Stimulated activated CD8-positive, alpha-beta memory T cell treated with anti-CD3 and anti-CD28 coated beads, Interleukin-15, amount 100 ng/mL, for 24 hours (primary cell): ENCODE results near the gene OR12D2.
"Not testable (repeated sequence)": the region's sequence is repeated elsewhere in the genome, so short reads cannot be mapped to it uniquely, and the experiment has no call there.

Source experiments
- DNase-seq: peaks from one replicate; pipeline ENCODE4 v3.0.0-alpha.2; 2020; ENCODE audit warnings: low read depth

Gene OR12D2, protein sequence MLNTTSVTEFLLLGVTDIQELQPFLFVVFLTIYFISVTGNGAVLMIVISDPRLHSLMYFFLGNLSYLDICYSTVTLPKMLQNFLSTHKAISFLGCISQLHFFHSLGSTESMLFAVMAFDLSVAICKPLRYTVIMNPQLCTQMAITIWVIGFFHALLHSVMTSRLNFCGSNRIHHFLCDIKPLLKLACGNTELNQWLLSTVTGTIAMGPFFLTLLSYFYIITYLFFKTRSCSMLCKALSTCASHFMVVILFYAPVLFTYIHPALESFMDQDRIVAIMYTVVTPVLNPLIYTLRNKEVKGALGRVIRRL

DNA sequence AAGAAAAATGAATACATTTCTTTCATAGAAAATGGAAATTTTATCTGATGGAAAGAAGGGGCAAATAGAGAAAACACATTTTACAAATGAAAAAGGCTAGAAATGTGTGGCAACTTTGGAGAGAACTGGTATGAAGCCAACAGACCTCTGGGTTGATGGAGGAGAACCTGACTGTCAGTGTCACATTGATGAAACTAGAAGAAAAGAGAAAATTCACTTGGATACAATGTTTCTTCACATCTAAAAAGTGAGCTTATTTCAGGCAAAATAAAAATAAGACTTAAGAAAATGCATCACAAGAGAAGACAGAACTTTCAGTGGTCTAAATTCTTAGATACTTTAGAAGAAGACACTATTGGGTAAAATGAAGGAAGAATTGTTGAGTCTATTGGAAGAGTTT lies at the start of gene OR12D2:
Gene OR12D2 (plus strand): TSS at position 301 of the 400 bp plus-strand sequence. CDS start 1,069 bp downstream, outside the sequence.
- no peak for DNase-seq

DNA sequence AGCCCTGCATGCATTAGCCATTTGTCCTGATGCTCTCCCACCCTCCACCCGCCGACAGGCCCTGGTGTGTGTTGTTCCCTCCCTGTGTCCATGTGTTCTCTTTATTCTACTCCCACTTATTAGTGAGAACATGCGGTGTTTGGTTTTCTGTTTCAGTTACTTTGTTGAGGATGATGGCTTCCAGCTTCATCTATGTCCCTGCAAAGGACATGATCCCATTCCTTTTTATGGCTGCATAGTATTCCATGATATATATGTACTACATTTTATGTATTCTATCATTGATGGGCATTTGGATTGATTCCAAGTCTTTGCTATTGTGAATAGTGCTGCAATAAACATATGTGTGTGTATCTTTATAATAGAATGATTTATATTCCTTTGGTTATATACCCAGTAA lies 46.1 kb upstream of the OR12D2 start:
- DNase-seq, result not testable (repeated sequence)

DNA sequence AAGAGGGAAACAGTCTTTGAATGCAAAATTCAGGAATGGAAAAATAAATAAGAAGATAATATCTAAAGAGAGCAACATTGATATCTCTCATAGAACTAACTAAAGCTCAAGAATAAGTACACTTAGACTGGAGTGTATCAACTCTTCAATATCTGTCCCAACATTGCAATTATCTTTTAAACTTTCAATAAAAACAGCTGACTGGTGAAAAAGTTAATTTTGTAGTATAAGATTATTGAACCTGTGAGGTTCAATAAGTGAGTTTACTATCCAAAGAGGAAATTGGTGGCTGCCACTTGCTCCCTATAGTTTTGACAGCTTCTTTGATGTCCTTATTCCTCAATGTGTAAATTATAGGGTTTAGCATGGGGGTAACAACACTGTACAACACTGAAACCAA lies 40.5 kb upstream of the OR12D2 start:
- no peak for DNase-seq

DNA sequence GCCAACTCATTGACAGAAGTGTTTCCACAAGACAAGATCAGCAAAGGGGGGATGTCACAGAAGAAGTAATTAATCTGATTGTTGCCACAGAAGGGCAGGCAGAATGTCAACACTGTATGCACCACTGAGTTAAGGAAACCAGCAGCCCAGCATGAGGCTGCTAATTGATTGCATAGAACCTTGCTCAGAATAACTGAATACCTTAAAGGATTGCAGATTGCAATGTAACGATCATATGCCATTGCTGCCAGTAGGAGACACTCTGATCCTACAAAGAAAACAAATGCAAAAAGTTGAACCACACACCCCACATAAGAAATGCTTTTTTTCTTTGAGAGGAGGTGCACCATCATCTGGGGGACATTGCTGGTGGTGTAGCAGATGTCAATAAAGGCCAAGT lies 39.8 kb upstream of the OR12D2 start:
- no peak for DNase-seq

DNA sequence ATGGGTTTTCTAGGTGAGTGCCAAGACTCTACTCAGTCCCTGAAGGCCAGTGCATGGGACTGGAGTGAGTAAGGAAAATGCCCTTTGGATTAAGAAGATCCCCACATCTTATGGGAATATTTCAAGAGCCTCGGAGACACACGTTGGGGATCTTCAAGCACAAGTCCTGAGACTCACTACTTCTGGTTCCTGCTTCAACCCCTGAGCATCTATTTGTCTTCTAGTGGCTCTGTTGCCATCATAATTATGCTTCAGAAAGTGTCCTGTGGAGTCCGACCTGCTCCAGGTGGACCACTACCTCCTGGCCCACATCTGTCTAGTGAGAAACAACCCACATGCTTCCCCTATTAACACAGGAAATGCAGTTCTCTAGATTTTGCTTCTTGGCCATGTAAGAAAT lies 26.7 kb upstream of the OR12D2 start, which contains the start of gene OR5V1:
Gene OR5V1 (minus strand): TSS at position 101 of the 400 bp plus-strand sequence. CDS start 12,670 bp downstream, outside the sequence.
- DNase-seq, result no peak

DNA sequence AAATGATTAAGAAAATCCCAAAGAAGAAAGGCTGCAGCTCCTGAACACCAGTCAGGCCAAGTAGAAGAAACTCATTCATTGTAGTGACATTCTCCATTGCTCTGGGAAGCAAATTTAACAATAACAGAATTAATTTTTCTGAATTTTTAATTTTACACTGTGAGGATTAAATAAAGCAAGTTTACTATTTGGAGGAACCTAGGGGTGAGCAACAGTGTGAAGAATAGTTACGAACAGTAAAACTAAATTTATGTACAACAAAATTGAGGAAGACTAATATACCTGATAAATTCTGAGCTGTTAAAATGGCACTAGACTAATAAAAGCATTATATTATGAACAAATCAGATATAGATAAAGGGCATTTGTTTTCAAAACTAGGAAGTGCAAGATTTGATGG lies 20.2 kb upstream of the OR12D2 start, which contains the start of gene OR12D3:
Gene OR12D3 (minus strand): TSS at position 101 of the 400 bp plus-strand sequence. CDS start 4 bp downstream, at position 97.
- DNase-seq, result no peak

DNA sequence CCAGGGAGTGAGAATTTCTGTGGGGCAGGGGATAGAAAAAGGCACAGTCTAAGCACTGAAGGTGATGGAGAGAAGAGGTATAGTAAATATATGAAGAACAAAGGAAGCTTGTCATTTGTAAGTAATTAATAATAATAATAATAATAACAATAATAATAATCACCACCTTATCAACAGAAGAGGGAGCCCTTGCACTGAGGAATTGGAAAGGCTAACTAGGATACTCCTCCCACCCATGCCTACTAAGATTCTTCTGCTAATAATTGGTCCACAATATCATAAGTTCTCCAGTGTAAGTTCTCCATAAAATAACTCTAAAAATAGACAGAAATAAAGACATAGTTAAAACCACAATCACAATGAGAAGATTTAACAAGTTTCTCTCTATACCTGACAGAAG lies 19.4 kb upstream of the OR12D2 start:
- DNase-seq, result no peak

DNA sequence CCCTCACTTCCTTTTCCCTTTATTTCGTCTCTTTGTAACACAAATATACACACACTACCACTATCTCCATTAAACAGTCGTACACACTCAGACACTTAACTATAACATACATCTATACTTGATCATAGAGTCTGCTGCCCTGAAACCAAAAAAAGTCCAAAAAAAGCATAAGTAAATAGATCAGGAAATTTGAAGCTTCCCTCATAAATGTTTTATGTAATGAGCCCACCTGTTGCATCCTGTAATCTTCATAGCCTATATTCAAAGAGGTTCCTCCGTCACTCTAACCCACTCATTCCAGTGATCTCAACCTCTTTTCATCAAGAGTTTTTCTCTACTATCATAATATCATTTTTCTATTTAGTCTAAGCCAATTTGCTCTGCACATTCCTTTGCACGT lies 6.9 kb upstream of the OR12D2 start:
- no peak for DNase-seq

DNA sequence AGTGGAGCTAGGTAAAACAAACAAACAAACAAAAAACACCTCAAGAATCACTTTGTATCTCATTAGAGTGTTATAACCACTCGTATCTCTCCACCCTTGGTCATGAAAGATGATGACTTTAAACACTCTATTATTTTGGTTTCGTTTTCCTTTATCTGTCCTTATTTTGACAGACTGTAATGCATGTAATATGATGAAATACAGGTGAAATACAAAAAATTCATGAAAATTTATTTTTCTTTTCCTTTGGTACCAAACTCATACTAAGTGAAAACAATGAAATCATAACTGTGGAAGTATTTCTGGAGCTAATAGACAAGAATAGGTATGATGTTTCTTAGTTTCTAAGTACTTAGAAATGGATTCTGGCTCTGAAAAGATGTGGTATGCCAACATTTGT lies 4.1 kb downstream of the OR12D2 start:
- no peak for DNase-seq

DNA sequence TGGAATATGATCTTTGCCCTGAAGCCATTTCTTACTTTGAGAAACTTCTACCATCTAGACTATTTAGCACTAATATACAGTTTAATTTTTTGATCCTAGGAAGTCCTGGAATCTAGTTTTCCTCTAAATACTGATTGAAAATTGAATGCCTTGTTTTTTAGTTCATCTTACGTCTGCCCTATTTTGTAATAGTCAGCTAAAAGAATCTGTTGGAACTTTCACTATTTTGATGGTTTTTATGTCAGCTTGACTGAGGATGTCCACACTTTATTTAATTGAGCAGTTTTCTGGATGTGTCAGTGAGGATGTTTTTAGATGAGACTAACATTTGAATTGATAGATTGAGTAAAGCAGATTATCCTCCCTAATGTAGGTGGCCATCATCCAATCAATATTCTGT lies 8.4 kb downstream of the OR12D2 start:
- DNase-seq, result no peak

DNA sequence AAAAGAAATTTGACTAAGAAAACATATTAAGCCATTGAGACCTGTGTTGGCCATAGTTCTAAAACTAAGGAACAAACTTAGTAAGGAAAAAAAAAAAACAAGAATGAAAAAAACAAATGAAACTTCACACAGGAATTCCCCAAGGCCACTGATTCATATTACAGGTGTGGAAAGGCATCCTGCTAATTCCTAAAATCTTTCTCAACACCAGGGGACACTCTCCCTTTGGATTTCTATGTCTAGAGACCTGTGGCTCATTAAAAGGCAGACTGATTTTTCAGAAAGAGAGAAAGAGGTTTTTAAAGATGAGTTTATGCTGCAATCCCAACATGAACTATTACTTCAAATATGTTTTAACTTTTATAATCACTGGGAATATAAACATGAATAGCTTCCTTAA lies 19.2 kb downstream of the OR12D2 start, which contains the start of gene OR12D1:
Gene OR12D1 (plus strand): TSS at position 341 of the 400 bp plus-strand sequence.
- no peak for DNase-seq

DNA sequence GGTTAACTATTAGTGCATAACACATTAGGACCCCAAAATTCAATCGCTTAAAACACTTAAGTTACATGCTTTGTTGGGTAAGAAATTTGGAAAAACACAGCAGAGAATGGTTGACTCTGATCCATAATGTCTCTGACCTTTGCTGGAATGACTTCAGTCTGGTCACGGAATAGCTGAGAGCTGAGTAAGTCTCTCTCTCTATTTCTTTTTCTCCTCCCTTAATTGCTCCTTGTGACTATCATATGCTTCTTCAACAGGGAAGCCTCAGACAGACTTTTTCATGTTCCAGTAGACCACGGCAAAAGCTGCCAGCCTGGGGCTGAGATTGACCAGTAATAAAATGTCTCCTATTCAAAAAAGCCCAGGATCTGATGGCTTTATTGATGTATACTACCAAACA lies 24.1 kb downstream of the OR12D2 start:
- no peak for DNase-seq

DNA sequence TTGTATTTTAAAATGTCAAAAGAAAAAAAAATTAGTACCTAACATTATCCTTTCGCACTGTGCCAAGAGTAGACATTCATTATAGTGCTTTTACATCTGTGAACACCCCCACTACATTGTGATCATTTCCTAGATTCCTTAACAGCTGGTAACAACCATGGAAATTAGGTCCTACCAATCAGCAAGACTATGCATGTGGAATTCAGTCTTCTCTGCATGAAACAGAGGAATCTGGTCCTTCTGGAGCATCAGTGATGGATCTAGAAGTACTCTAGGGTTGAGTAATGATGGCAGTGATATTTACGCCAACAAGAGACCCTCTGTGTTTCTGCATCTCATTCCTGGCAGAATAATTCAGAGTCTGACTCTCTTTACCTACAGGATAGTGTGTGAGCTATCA lies 28.7 kb downstream of the OR12D2 start:
- no peak for DNase-seq

DNA sequence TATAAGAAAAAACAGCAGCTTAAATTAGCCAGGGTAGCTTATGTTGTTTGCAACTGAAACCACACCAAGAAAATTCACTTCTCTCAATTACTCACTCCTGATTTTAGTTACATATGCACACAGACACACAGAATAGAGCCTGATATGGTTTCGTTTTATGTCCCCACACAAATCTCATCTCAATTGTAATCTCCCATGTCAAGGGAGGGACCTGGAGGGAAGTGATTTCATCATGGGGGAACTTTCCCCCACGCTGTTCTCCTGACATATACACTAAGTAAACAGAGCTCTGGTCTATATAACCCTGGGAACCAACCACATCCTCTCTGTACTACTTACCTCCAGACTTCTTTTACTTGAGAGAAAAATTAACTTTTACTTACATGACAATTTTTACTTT lies 29.1 kb downstream of the OR12D2 start:
- no peak for DNase-seq

DNA sequence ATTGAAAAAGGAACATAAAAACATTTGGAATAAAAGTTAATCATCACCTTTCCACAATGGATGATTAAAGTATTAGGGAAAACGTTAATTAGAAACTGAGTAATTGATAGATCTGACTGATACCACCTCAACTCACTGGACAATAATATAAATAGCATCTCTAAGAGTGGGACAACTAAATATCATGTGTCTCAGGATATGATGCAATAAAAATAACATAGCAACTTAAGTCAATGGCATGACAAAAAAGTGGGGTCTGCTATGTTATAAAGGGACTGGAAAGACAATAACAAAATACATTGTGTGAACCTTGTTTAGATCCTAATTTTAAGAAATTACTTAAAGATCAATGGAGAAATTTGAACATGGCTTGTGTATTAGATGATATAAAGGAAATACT lies 29.6 kb downstream of the OR12D2 start:
- DNase-seq, result no peak

DNA sequence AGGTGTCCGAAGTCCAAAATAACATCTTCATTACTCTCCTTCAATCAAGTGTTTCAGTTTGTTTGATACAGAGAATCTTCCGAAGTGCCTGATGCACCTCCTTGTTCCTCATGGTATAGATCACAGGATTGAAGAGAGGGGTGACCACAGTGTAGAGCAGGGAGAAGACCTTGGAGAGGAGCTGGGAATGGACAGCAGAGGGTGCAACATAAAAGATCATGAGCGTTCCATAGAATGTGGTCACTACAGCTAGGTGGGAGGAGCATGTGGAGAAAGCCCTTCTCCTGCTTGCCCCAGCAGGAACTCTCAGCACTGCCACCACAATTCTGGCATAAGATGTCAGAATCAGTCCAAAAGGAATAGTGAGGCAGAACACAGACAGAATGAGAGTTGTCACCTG lies 31.2 kb downstream of the OR12D2 start:
- DNase-seq, result no peak

DNA sequence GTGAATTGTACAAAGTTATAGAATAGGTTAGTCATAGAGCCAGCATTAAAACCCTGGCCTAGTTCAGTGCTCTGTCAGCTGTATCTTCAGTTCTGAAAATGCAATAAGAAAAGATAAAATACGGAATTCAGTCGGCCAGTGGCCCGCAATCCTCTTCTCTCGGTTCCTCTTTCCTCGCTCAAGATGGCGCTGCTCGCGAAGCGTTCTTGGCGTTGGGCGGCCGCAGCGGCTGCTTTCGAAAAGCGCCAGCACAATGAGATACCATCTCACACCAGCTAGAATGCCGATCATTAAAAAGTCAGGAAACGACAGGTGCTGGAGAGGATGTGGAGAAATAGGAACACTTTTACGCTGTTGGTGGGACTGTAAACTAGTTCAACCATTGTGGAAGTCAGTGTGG lies 41.3 kb downstream of the OR12D2 start:
- DNase-seq, result not testable (repeated sequence)

DNA sequence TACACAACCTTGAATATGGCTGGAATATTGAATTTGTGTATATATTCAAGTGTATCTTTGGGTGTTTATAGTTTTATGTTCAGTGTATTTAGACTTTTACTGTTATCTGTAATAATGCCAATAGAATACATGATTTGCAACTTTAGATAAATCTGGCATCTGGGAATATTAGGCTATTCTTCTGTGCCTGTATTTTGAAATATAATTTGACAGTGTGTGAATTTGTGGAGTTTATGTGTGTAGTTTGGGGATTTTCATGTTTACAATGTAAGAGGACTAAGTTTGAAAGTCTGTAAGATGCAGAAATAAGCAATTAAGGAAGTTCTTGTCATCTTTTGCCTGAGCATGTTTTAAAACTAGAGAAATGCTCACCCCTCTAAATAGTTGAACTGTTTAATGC lies 43.6 kb downstream of the OR12D2 start, which contains the start of gene OR10C1:
Gene OR10C1 (plus strand): TSS at position 301 of the 400 bp plus-strand sequence. CDS start 710 bp downstream, outside the sequence.
- no peak for DNase-seq

DNA sequence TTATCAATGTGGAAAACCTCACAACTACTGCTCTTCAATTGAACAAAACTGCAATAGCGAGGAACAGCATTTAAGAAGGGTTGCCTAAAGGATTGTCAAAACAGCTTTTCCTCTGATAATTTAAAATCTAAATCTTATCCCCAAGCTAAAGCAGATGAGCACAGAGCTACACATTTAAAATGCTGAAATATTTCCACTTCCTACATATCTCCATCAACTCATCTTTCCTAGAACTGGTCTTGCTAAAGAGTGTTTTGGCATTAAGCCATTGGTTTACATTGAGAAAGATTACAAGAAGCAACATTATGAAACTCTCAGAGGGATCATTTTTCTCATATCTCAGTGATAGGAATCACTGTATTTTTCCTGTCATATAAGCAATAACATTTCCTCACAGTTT lies 47.3 kb downstream of the OR12D2 start:
- DNase-seq, result no peak

DNA sequence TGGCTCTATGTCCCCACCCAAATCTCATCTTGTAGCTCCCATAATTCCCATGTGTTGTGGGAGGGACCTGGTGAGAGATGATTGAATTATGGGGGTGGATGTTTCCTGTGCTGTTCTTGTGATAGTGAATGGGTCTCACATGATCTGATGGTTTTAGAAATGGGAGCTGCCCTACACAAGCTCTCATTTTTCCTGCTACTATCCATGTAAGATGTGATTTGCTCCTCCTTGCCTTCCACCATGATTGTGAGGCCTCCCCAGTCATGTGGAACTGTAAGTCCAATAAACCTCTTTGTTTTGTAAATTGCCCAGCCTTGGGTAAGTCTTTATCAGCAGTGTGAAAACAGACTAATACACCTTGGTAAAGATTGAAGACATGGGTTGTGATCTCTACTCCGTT lies 48.6 kb downstream of the OR12D2 start:
- not testable (repeated sequence) for DNase-seq
